DMS114 treated with DMSO at 0.1 percent for 48 hours (cell line): ENCODE measurements around the gene TTLL11.

ENCODE experiments used
- DNase-seq: peaks from one replicate; lab custom pipeline; 2025; ENCODE audit not compliant: unreplicated experiment; lab: John Stamatoyannopoulos, UW

TTLL11 gene

GRCh38 chr9:122053064-122053463, 40.0 kb downstream of the TTLL11 start:
- no peak for DNase-seq

GRCh38 chr9:122051351-122052321, 41.5 kb downstream of the TTLL11 start:
- DNase-seq = no peak

GRCh38 chr9:122050167-122050566, 42.9 kb downstream of the TTLL11 start:
- DNase-seq = no peak

- no peak for DNase-seq
Observed at GRCh38 chr9:122042056-122042455, 51.1 kb downstream of the TTLL11 start.

- DNase-seq = no peak
Observed at GRCh38 chr9:122040561-122041242, 52.4 kb downstream of the TTLL11 start.

GRCh38 chr9:122039234-122039633, 53.9 kb downstream of the TTLL11 start:
- no peak for DNase-seq

GRCh38 chr9:122036988-122037387, 56.1 kb downstream of the TTLL11 start:
- DNase-seq = no peak

- DNase-seq = no peak
Observed at GRCh38 chr9:122036408-122036807, 56.7 kb downstream of the TTLL11 start.

GRCh38 chr9:122033775-122034373, 59.2 kb downstream of the TTLL11 start:
- DNase-seq = no peak

- DNase-seq = no peak
Observed at GRCh38 chr9:122032346-122032745, 60.8 kb downstream of the TTLL11 start.

GRCh38 chr9:122031776-122032175, 61.3 kb downstream of the TTLL11 start:
- DNase-seq = no peak

GRCh38 chr9:122031157-122031556, 62.0 kb downstream of the TTLL11 start:
- DNase-seq = no peak

GRCh38 chr9:122030357-122030756, 62.8 kb downstream of the TTLL11 start:
- DNase-seq = no peak

GRCh38 chr9:122029898-122030297, 63.2 kb downstream of the TTLL11 start:
- no peak for DNase-seq

- DNase-seq = no peak
Observed at GRCh38 chr9:122028089-122028488, 65.0 kb downstream of the TTLL11 start.

GRCh38 chr9:122020398-122020797, 72.7 kb downstream of the TTLL11 start:
- DNase-seq = no peak

GRCh38 chr9:122016744-122017143, 76.4 kb downstream of the TTLL11 start:
- DNase-seq = no peak

GRCh38 chr9:122016309-122016708, 76.8 kb downstream of the TTLL11 start:
- DNase-seq = no peak

GRCh38 chr9:122015170-122015821, 77.8 kb downstream of the TTLL11 start:
- DNase-seq = no peak

GRCh38 chr9:122011818-122012498, 81.2 kb downstream of the TTLL11 start:
- DNase-seq = no peak

GRCh38 chr9:122008559-122008958, 84.5 kb downstream of the TTLL11 start:
- DNase-seq = no peak
